Natural killer cell (primary cell): ENCODE measurements around the gene FKBP6. TPM values are rescaled to one million over a fixed set of nuclear protein-coding genes. Genes with fewer than 3 reads are reported as not detected.

ENCODE experiments used
- ATAC-seq, 3 donors: fragments of 150-1000 bp in 2 of 3; fragments of 200-7000 bp in 1 of 3; cut with Tn5 transposase; 1 replicate in 1 of 3; 2 replicates in 2 of 3; pipeline ENCODE4 v1.10.0; 2021; ENCODE audit warnings: mild to moderate bottlenecking in 2 of 3, moderate library complexity in 2 of 3
- DNase-seq, 2 donors: peaks; one replicate each; pipeline versions ENCODE4 v3.0.0 to v3.0.0-alpha.2; 2013 to 2021; ENCODE audit warnings: mixed read lengths in 1 of 2
- H3K27ac ChIP-seq: one replicate; pipeline ENCODE4 v1.5.1; 2013; ENCODE audit warnings: mild to moderate bottlenecking, low read length
- H3K27me3 ChIP-seq: one replicate; pipeline ENCODE4 v1.6.1; 2013; ENCODE audit warnings: low read length; ENCODE audit not compliant: control insufficient read depth, insufficient read depth
- H3K36me3 ChIP-seq: one replicate; pipeline ENCODE4 v1.6.1; 2013; ENCODE audit warnings: low read length; ENCODE audit not compliant: control insufficient read depth, insufficient read depth
- H3K4me1 ChIP-seq: one replicate; pipeline ENCODE4 v1.6.1; 2013; ENCODE audit warnings: low read length; ENCODE audit not compliant: control insufficient read depth, insufficient read depth
- H3K4me3 ChIP-seq: one replicate; pipeline ENCODE4 v1.5.1; 2013; ENCODE audit warnings: low read length
- H3K9me3 ChIP-seq: one replicate; pipeline ENCODE4 v1.6.1; 2013; ENCODE audit warnings: low read length; ENCODE audit not compliant: control insufficient read depth, insufficient read depth
- H3K27ac Mint-ChIP-seq, 2 donors: one replicate each; pipeline ENCODE4 v1.8.0; 2022; ENCODE audit warnings: mild to moderate bottlenecking in 2 of 2, mixed read lengths in 2 of 2, moderate library complexity in 1 of 2
- H3K27me3 Mint-ChIP-seq, 2 donors: one replicate each; pipeline ENCODE4 v1.8.0; 2022; ENCODE audit warnings: low read depth in 2 of 2, mixed read lengths in 2 of 2
- H3K36me3 Mint-ChIP-seq: one replicate; pipeline ENCODE4 v1.8.0; 2022; ENCODE audit warnings: mixed read lengths
- H3K4me1 Mint-ChIP-seq, 2 donors: one replicate each; pipeline ENCODE4 v1.8.0; 2022; ENCODE audit warnings: mixed read lengths in 2 of 2
- H3K4me3 Mint-ChIP-seq: one replicate; pipeline ENCODE4 v1.8.0; 2022; ENCODE audit warnings: mild to moderate bottlenecking, moderate library complexity, mixed read lengths
- H3K9me3 Mint-ChIP-seq, 2 donors: one replicate each; pipeline ENCODE4 v1.8.0; 2022; ENCODE audit warnings: mixed read lengths in 2 of 2
- CTCF ChIP-seq: fragments of 200-600 bp; IDR thresholded peaks from one replicate; pipeline ENCODE4 v1.8.0; 2022; ENCODE audit warnings: antibody characterized with exemption
- WGBS: methylation state at CpG from one replicate; pipeline ENCODE4 v1.1.7; 2013; ENCODE audit warnings: missing lambda C conversion rate; ENCODE audit not compliant: insufficient coverage; 5-methylcytosine and 5-hydroxymethylcytosine counted together
- intact Hi-C: fragments of 100-400 bp; cut with micrococcal nuclease; formaldehyde crosslinking; loops from one replicate; pipeline ENCODE4 v1.14.2; 2022
- total RNA-seq, 4 donors: library from RNA; stranded (reverse); fragments of 120-200 nt in 1 of 4; gene quantifications; one replicate each; pipeline versions ENCODE4 v1.2.3 to v1.2.4, GENCODE V29; 2013 to 2022

FKBP6 gene
- total RNA-seq, 3 donors from 2014 or later (not counting 1 experiment from before 2014, with no cell fraction given), result not detected

GRCh38 chr7:73343671-73344380 is 15.9 kb downstream of the FKBP6 start:
- 78% methylated on average over 7 of the region's 7 CpGs for WGBS
- H3K27me3 ChIP-seq, result no peaks in the 10 kb centered on the region
- DNase-seq (no peak), ATAC-seq (no peak)
- intact Hi-C loops, result no loop called here
- H3K4me3 Mint-ChIP-seq, result no peak overlapping the region
- H3K27ac ChIP-seq, result no peak overlapping the region
- H3K27ac Mint-ChIP-seq, result no peak overlapping the region
- no peaks in the 10 kb centered on the region for H3K9me3 Mint-ChIP-seq
- no peak for TF ChIP-seq CTCF
- no peaks in the 10 kb centered on the region for H3K4me1 ChIP-seq
- H3K36me3 ChIP-seq, result no peaks in the 10 kb centered on the region
- no peak overlapping the region for H3K4me3 ChIP-seq
- H3K27me3 Mint-ChIP-seq, result peaks cover 0 to 3% of the 10 kb centered on the region in 2 donors
- no peaks in the 10 kb centered on the region for H3K4me1 Mint-ChIP-seq
- no peaks in the 10 kb centered on the region for H3K9me3 ChIP-seq
- no peaks in the 10 kb centered on the region for H3K36me3 Mint-ChIP-seq

- H3K27ac Mint-ChIP-seq, result no peak overlapping the region
- no peaks in the 10 kb centered on the region for H3K36me3 Mint-ChIP-seq
- Histone ChIP-seq H3K36me3 (no peaks in the 10 kb centered on the region), H3K27me3 (no peaks in the 10 kb centered on the region), H3K9me3 (no peaks in the 10 kb centered on the region), H3K4me1 (no peaks in the 10 kb centered on the region), H3K4me3 (no peak overlapping the region), H3K27ac (no peak overlapping the region)
- no peak for TF ChIP-seq CTCF
- DNase-seq (no peak), ATAC-seq (no peak)
- H3K9me3 Mint-ChIP-seq, result no peaks in the 10 kb centered on the region
- peaks cover 0 to 3% of the 10 kb centered on the region in 2 donors for H3K27me3 Mint-ChIP-seq
- H3K4me3 Mint-ChIP-seq, result no peak overlapping the region
- no peaks in the 10 kb centered on the region for H3K4me1 Mint-ChIP-seq
- 51% methylated on average over 4 of the region's 4 CpGs for WGBS
- intact Hi-C loops, result no loop called here
Observed at GRCh38 chr7:73345538-73345937, 17.6 kb downstream of the FKBP6 start.

GRCh38 chr7:73345951-73346350 is 18.0 kb downstream of the FKBP6 start:
- WGBS, result 51% methylated on average over 8 of the region's 8 CpGs
- Mint-ChIP-seq H3K36me3 (no peaks in the 10 kb centered on the region), H3K9me3 (no peaks in the 10 kb centered on the region), H3K27ac (no peak overlapping the region), H3K4me3 (no peak overlapping the region), H3K4me1 (no peaks in the 10 kb centered on the region), H3K27me3 (peaks cover 0 to 3% of the 10 kb centered on the region in 2 donors)
- no peak for TF ChIP-seq CTCF
- DNase-seq (no peak), ATAC-seq (no peak)
- no peaks in the 10 kb centered on the region for H3K27me3 ChIP-seq
- H3K4me1 ChIP-seq, result no peaks in the 10 kb centered on the region
- no peaks in the 10 kb centered on the region for H3K9me3 ChIP-seq
- no peaks in the 10 kb centered on the region for H3K36me3 ChIP-seq
- intact Hi-C loops, result no loop called here
- no peak overlapping the region for H3K27ac ChIP-seq
- H3K4me3 ChIP-seq, result no peak overlapping the region

GRCh38 chr7:73349763-73350162 is 21.8 kb downstream of the FKBP6 start:
- TF ChIP-seq CTCF, result no peak
- peaks cover 0 to 3% of the 10 kb centered on the region in 2 donors for H3K27me3 Mint-ChIP-seq
- no peak overlapping the region for H3K27ac ChIP-seq
- no peak overlapping the region for H3K4me3 ChIP-seq
- peaks cover 0 to 9% of the 10 kb centered on the region in 2 donors for H3K4me1 Mint-ChIP-seq
- intact Hi-C loops, result no loop called here
- ATAC-seq, result no peak
- no peak for DNase-seq
- no peaks in the 10 kb centered on the region for H3K4me1 ChIP-seq
- WGBS, result 88% methylated on average over 5 of the region's 6 CpGs
- no peaks in the 10 kb centered on the region for H3K27me3 ChIP-seq
- H3K36me3 Mint-ChIP-seq, result no peaks in the 10 kb centered on the region
- no peaks in the 10 kb centered on the region for H3K36me3 ChIP-seq
- no peak overlapping the region for H3K4me3 Mint-ChIP-seq
- no peak overlapping the region for H3K27ac Mint-ChIP-seq
- peaks cover 0 to 7% of the 10 kb centered on the region in 2 donors for H3K9me3 Mint-ChIP-seq
- H3K9me3 ChIP-seq, result peaks cover 4% of the 10 kb centered on the region
